HEK293T (cell line): ENCODE measurements around the gene PLPPR5.

ENCODE experiments used
- CTCF ChIA-PET: fragments of 350-600 bp; formaldehyde crosslinking; extraction: SDS; loops from one replicate; lab custom pipeline; 2021; ENCODE audit warnings: antibody characterized with exemption, inconsistent platforms; lab: Yijun Ruan, JAX
- POLR2A ChIA-PET: fragments of 350-600 bp; formaldehyde crosslinking; extraction: SDS; loops from one replicate; lab custom pipeline; 2020; ENCODE audit warnings: antibody characterized with exemption, inconsistent platforms; lab: Yijun Ruan, JAX
- DNase-seq: peaks from one replicate; pipeline ENCODE4 v3.0.0; 2012; ENCODE audit warnings: mixed read lengths; ENCODE audit errors: extremely low spot score
- ARNT ChIP-seq: fragments of 450-650 bp; IDR thresholded peaks from 2 replicates; pipeline ENCODE4 v1.6.1; 2017; ENCODE audit warnings: mild to moderate bottlenecking
- BHLHE40 ChIP-seq: fragments of 450-650 bp; IDR thresholded peaks from 2 replicates; pipeline ENCODE4 v1.6.1; 2016; ENCODE audit warnings: mild to moderate bottlenecking, moderate library complexity, borderline replicate concordance
- CTBP1 ChIP-seq: fragments of 450-650 bp; IDR thresholded peaks from 2 replicates; pipeline ENCODE4 v1.6.1; 2016; ENCODE audit warnings: borderline replicate concordance
- ELF4 ChIP-seq: fragments of 450-650 bp; IDR thresholded peaks from 2 replicates; pipeline ENCODE4 v1.6.1; 2017; ENCODE audit warnings: antibody characterized with exemption
- FOXA1 ChIP-seq: fragments of 450-650 bp; IDR thresholded peaks from 2 replicates; pipeline ENCODE4 v1.6.1; 2016; ENCODE audit warnings: mild to moderate bottlenecking
- FOXK2 ChIP-seq: fragments of 450-650 bp; IDR thresholded peaks from 2 replicates; pipeline ENCODE4 v1.6.1; 2016; ENCODE audit warnings: mild to moderate bottlenecking
- FOXM1 ChIP-seq: fragments of 450-650 bp; IDR thresholded peaks from 2 replicates; pipeline ENCODE4 v1.6.1; 2017; ENCODE audit warnings: mild to moderate bottlenecking, borderline replicate concordance
- HDGF ChIP-seq: fragments of 450-650 bp; IDR thresholded peaks from 2 replicates; pipeline ENCODE4 v1.6.1; 2017; ENCODE audit warnings: antibody characterized with exemption, borderline replicate concordance
- L3MBTL2 ChIP-seq: fragments of 450-650 bp; conservative IDR thresholded peaks from 2 replicates; pipeline ENCODE4 v1.6.1; 2016; ENCODE audit warnings: mild to moderate bottlenecking
- LEF1 ChIP-seq: fragments of 450-650 bp; IDR thresholded peaks from 2 replicates; pipeline ENCODE4 v1.6.1; 2017; ENCODE audit warnings: mild to moderate bottlenecking, borderline replicate concordance
- NFRKB ChIP-seq: fragments of 450-650 bp; IDR thresholded peaks from 2 replicates; pipeline ENCODE4 v1.6.1; 2016; ENCODE audit warnings: mild to moderate bottlenecking, moderate library complexity
- SP1 ChIP-seq: fragments of 450-650 bp; IDR thresholded peaks from 2 replicates; pipeline ENCODE4 v1.6.1; 2017
- SUZ12 ChIP-seq: fragments of 450-650 bp; IDR thresholded peaks from 2 replicates; pipeline ENCODE4 v1.6.1; 2016; ENCODE audit warnings: mild to moderate bottlenecking
- TARDBP ChIP-seq: fragments of 450-650 bp; IDR thresholded peaks from 2 replicates; pipeline ENCODE4 v1.6.1; 2016
- ZNF384 ChIP-seq: fragments of 450-650 bp; IDR thresholded peaks from 2 replicates; pipeline ENCODE4 v1.6.1; 2016
- TF ChIP-seq, protein P1 (sequence below): fragments of 450-650 bp; IDR thresholded peaks from 2 replicates; pipeline ENCODE4 v1.6.1; 2016

PLPPR5 gene

DNA sequence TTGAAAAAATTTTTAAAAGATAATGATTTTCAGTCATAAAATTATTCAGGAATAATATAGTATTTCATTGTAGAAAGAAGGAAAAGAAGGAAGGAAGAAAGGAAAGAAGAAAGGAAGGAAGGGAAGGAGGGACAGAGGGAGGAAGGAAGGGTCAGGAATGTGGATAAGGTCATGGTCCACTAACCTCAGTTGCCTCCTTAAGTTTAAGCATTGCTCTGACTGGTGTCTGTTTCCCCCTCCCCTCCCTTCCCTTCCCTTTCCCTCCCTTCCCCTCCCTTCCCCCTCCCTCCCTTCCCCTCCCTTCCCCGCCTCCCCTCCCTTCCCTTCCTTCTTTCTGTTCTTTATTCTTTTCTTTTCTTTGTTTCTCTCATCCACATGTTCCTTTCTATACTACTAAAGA is 95.7 kb downstream of the PLPPR5 start:
- TF ChIP-seq BHLHE40 (no peak), TARDBP (no peak), ARNT (no peak), FOXA1 (no peak), ELF4 (no peak), CTBP1 (no peak), NFRKB (no peak), FOXK2 (no peak), ZNF384 (no peak), HDGF (no peak), L3MBTL2 (no peak), FOXM1 (no peak), SP1 (no peak), SUZ12 (no peak), LEF1 (no peak)
- TF ChIP-seq, protein P1, sequence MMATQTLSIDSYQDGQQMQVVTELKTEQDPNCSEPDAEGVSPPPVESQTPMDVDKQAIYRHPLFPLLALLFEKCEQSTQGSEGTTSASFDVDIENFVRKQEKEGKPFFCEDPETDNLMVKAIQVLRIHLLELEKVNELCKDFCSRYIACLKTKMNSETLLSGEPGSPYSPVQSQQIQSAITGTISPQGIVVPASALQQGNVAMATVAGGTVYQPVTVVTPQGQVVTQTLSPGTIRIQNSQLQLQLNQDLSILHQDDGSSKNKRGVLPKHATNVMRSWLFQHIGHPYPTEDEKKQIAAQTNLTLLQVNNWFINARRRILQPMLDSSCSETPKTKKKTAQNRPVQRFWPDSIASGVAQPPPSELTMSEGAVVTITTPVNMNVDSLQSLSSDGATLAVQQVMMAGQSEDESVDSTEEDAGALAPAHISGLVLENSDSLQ: no peak
- ChIA-PET POLR2A (no interaction called here), CTCF (interaction anchor here (1.3 kb wide), 1 partner anchor 16 kb away, joined by 3 read pairs; no protein-coding TSS in a partner anchor)
- no peak for DNase-seq

DNA sequence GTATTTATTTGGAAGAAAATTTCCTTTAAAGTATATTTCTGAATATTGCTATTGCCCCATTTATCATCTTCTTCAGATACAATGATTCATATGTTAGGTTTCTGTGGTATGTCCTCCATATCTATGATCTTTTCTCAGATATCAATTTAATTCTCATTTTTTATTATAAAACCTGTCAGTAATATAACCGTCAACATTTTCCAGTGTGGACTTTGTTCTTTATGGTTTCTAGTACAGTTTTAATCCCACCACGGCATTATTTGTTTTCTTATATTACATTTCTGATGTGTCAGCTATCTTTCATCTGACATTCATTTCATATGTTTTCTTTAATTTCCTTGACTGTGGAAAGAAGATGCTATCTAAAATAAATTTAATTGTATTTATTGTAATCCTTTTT is 97.9 kb downstream of the PLPPR5 start:
- POLR2A ChIA-PET: no interaction called here
- CTCF ChIA-PET: no interaction called here
- no peak for TF ChIP-seq ARNT
- no peak for TF ChIP-seq L3MBTL2
- TF ChIP-seq LEF1: no peak
- no peak for TF ChIP-seq BHLHE40
- TF ChIP-seq HDGF: no peak
- no peak for TF ChIP-seq TARDBP
- TF ChIP-seq ELF4: no peak
- TF ChIP-seq SP1: no peak
- TF ChIP-seq FOXM1: no peak
- TF ChIP-seq, protein P1: no peak
- TF ChIP-seq ZNF384: no peak
- no peak for TF ChIP-seq NFRKB
- TF ChIP-seq FOXK2: no peak
- no peak for TF ChIP-seq CTBP1
- TF ChIP-seq FOXA1: no peak
- no peak for TF ChIP-seq SUZ12
- DNase-seq: no peak

DNA sequence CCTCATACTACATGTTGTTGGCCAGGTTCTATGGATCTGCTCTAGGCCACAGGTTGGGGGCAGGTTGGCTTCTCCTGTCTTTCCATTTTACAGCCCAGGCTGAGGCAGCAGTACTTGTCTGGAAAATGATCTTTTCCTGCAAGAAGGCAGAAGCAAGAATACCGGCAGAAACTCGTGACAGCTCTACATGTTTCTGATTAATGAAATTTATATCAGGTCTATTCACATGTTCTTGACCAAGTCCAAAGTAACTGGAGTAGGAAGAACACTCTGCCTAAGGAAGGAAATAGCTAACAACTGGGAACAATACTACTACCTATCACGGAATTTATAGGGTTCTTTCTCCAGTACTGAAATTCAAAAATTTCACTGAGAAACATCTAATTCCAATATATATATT is 98.3 kb downstream of the PLPPR5 start:
- ChIA-PET POLR2A (no interaction called here), CTCF (no interaction called here)
- no peak for DNase-seq
- TF ChIP-seq TARDBP: no peak
- TF ChIP-seq, protein P1: no peak
- TF ChIP-seq FOXK2: no peak
- no peak for TF ChIP-seq ELF4
- no peak for TF ChIP-seq FOXA1
- no peak for TF ChIP-seq HDGF
- TF ChIP-seq CTBP1: no peak
- no peak for TF ChIP-seq L3MBTL2
- no peak for TF ChIP-seq BHLHE40
- TF ChIP-seq LEF1: no peak
- no peak for TF ChIP-seq SP1
- TF ChIP-seq ARNT: no peak
- no peak for TF ChIP-seq ZNF384
- TF ChIP-seq NFRKB: no peak
- no peak for TF ChIP-seq FOXM1
- no peak for TF ChIP-seq SUZ12

DNA sequence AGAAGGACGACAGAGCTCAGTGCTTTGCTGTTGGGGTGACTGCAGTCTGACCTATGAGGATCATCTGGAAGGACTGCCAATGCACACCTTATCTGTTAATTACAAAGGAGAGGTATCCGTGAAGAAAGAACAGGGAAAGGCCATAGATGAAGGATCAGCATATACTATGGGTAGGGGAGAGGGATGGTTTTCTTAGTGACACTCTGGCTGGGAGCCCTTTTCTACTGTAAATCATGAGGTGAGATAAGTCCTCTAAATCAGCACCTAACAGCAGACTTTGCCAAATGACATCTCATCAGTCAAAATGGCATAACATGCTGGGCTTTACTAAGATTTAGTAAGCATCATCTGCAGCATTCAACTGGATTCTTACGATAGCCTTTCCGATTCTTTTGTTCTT is 100.0 kb downstream of the PLPPR5 start:
- CTCF ChIA-PET: no interaction called here
- DNase-seq: no peak
- TF ChIP-seq TARDBP (no peak), HDGF (no peak), CTBP1 (no peak), BHLHE40 (no peak), SUZ12 (no peak), FOXA1 (no peak), NFRKB (no peak), ZNF384 (no peak), LEF1 (no peak), FOXK2 (no peak), ARNT (no peak), FOXM1 (no peak), ELF4 (no peak), L3MBTL2 (no peak), SP1 (no peak)
- TF ChIP-seq, protein P1: no peak
- POLR2A ChIA-PET: no interaction called here

DNA sequence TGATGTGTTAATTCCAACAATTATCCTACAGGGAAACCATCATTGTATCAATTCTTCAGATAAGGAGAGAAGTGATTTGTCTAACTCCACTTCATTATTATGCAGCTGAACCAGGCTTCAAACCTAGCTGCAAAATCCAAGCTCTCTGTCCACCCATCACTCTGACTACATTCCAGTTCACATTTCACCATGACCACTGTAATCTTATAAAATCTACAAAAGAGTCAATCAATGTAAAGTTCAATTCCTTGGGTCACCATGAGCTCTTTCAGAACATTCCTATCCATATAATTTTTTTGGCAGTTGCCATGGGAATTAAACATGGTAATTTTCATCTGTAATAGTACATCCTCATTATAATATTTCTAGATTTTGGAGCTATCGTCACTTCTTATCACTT is 100.9 kb downstream of the PLPPR5 start:
- TF ChIP-seq LEF1 (no peak), SUZ12 (no peak), L3MBTL2 (no peak), FOXM1 (no peak), FOXA1 (no peak), NFRKB (no peak), SP1 (no peak), ARNT (no peak), BHLHE40 (no peak), ZNF384 (no peak), ELF4 (no peak), HDGF (no peak), TARDBP (no peak), FOXK2 (no peak), CTBP1 (no peak)
- TF ChIP-seq, protein P1: no peak
- DNase-seq: no peak
- ChIA-PET POLR2A (no interaction called here), CTCF (no interaction called here)
